ENCODE results near the gene CCDC85B. TPM values are rescaled to one million over a fixed set of nuclear protein-coding genes. Genes with fewer than 3 reads are reported as not detected.

The CCDC85B gene
- total RNA-seq, 1 experiment from 2014 or later = 148 TPM

- no peak for DNase-seq (ENCODE audit: low spot score)
Measured at GRCh38 chr11:65931773-65932557, 41.5 kb downstream of the CCDC85B start.

- DNase-seq (ENCODE audit: low spot score) = no peak
Measured at GRCh38 chr11:65932558-65932919, 42.1 kb downstream of the CCDC85B start.

GRCh38 chr11:65934014-65934413 is 43.5 kb downstream of the CCDC85B start:
- DNase-seq (ENCODE audit: low spot score) = no peak

DNA sequence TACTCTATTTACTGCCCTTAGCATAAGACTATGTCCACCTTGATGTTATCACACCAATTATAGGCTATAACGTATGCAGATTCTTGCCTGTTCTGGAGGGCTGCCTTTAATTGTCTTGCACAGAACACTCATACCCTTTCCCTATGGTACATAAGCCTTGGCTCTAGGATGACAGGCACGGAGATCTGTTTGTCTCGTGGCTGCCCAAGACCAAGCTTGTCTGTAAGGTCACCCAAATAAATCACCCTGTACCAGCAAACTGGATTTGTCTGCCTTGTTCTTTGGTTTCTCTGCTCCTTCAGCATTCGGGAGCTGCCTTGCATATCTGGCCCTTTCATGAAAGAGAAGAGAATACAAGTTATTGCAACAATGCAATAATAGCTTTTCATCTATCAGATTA is 47.3 kb downstream of the CCDC85B start:
- DNase-seq (ENCODE audit: low spot score) = no peak

Other genes with a start within 250 kb of the CCDC85B start
- gene RELA, start 227.8 kb upstream of the CCDC85B start, total RNA-seq (2014; rRNA removed; shearing (Covaris generic)) = 87.3 and 112 TPM in 2 replicates
- gene KAT5, start 178.4 kb upstream of the CCDC85B start, total RNA-seq (2014; rRNA removed; shearing (Covaris generic)) = 106 and 112 TPM in 2 replicates
- gene RNASEH2C, start 169.9 kb upstream of the CCDC85B start, total RNA-seq (2014; rRNA removed; shearing (Covaris generic)) = 47.3 and 71.2 TPM in 2 replicates
- gene AP5B1, start 109.7 kb upstream of the CCDC85B start, total RNA-seq (2014; rRNA removed; shearing (Covaris generic)) = 18.2 and 20.2 TPM in 2 replicates
- 42.2 and 42.8 TPM in 2 replicates for gene OVOL1, start 103.6 kb upstream of the CCDC85B start, total RNA-seq (2014; rRNA removed; shearing (Covaris generic))
- not detected in 2 replicates for gene SNX32, start 56.7 kb upstream of the CCDC85B start, total RNA-seq (2014; rRNA removed; shearing (Covaris generic))
- 2,410 and 2,611 TPM in 2 replicates for gene CFL1, start 32.5 kb upstream of the CCDC85B start, total RNA-seq (2014; rRNA removed; shearing (Covaris generic))
- gene MUS81, start 30.2 kb upstream of the CCDC85B start, total RNA-seq (2014; rRNA removed; shearing (Covaris generic)) = 118 and 143 TPM in 2 replicates
- 1.2 and 1.6 TPM in 2 replicates for gene EFEMP2, start 17.9 kb upstream of the CCDC85B start, total RNA-seq (2014; rRNA removed; shearing (Covaris generic))
- not detected in 2 replicates for gene CTSW, start 10.8 kb upstream of the CCDC85B start, total RNA-seq (2014; rRNA removed; shearing (Covaris generic))
- 302 and 303 TPM in 2 replicates for gene FIBP, start 2.2 kb upstream of the CCDC85B start, total RNA-seq (2014; rRNA removed; shearing (Covaris generic))
- gene FOSL1, start 9.7 kb downstream of the CCDC85B start, total RNA-seq (2014; rRNA removed; shearing (Covaris generic)) = 123 and 140 TPM in 2 replicates
- 21.7 and 24.5 TPM in 2 replicates for gene C11orf68, start 28.4 kb downstream of the CCDC85B start, total RNA-seq (2014; rRNA removed; shearing (Covaris generic))
- 208 and 228 TPM in 2 replicates for gene DRAP1, start 28.8 kb downstream of the CCDC85B start, total RNA-seq (2014; rRNA removed; shearing (Covaris generic))
- gene TSGA10IP, start 54.8 kb downstream of the CCDC85B start, total RNA-seq (2014; rRNA removed; shearing (Covaris generic)) = not detected in 2 replicates
- gene SART1, start 71.1 kb downstream of the CCDC85B start, total RNA-seq (2014; rRNA removed; shearing (Covaris generic)) = 86.1 and 106 TPM in 2 replicates
- gene EIF1AD, start 111.5 kb downstream of the CCDC85B start, total RNA-seq (2014; rRNA removed; shearing (Covaris generic)) = 36.9 and 44.7 TPM in 2 replicates
- gene BANF1, start 111.8 kb downstream of the CCDC85B start, total RNA-seq (2014; rRNA removed; shearing (Covaris generic)) = 84.3 and 86.3 TPM in 2 replicates
- 23.0 and 27.2 TPM in 2 replicates for gene CST6, start 121.3 kb downstream of the CCDC85B start, total RNA-seq (2014; rRNA removed; shearing (Covaris generic))
- gene CATSPER1, start 135.8 kb downstream of the CCDC85B start, total RNA-seq (2014; rRNA removed; shearing (Covaris generic)) = 0.13 and 0.44 TPM in 2 replicates
- gene GAL3ST3, start 158.5 kb downstream of the CCDC85B start, total RNA-seq (2014; rRNA removed; shearing (Covaris generic)) = not detected in 2 replicates
- 209 and 210 TPM in 2 replicates for gene SF3B2, start 161.7 kb downstream of the CCDC85B start, total RNA-seq (2014; rRNA removed; shearing (Covaris generic))
- gene PACS1, start 179.6 kb downstream of the CCDC85B start, total RNA-seq (2014; rRNA removed; shearing (Covaris generic)) = 13.8 and 23.1 TPM in 2 replicates